RPMI8226 (cell line): Measurements from ENCODE around the gene IL1RAPL2.
"Not testable (repeated sequence)": the region's sequence is repeated elsewhere in the genome, so short reads cannot be mapped to it uniquely, and the experiment has no call there.

Experiments
- DNase-seq: peaks from one replicate; pipeline ENCODE4 v3.0.0-alpha.2; 2015

IL1RAPL2 gene

GRCh38 chrX:105191878-105192277, 625.9 kb downstream of the IL1RAPL2 start:
- peak; percentile 5 for DNase-seq

- no peak for DNase-seq
Measured at GRCh38 chrX:105209406-105209805, 643.4 kb downstream of the IL1RAPL2 start.

- no peak for DNase-seq
Measured at GRCh38 chrX:105210258-105210657, 644.3 kb downstream of the IL1RAPL2 start.

GRCh38 chrX:105211066-105211575, 645.1 kb downstream of the IL1RAPL2 start:
- DNase-seq, result no peak

GRCh38 chrX:105219454-105220401, 653.7 kb downstream of the IL1RAPL2 start:
- DNase-seq, result no peak

- no peak for DNase-seq
Measured at GRCh38 chrX:105220636-105221035, 654.6 kb downstream of the IL1RAPL2 start, which contains the start of gene TEX13A. TSS of gene TEX13A (minus strand) at chrX:105220694. CDS start at chrX:105220397, 297 bp downstream.

GRCh38 chrX:105221374-105221773, 655.4 kb downstream of the IL1RAPL2 start:
- DNase-seq, result no peak

GRCh38 chrX:105226499-105226898, 660.5 kb downstream of the IL1RAPL2 start:
- no peak for DNase-seq

- no peak for DNase-seq
Measured at GRCh38 chrX:105228602-105229001, 662.6 kb downstream of the IL1RAPL2 start.

- DNase-seq, result no peak
Measured at GRCh38 chrX:105229146-105229545, 663.1 kb downstream of the IL1RAPL2 start.

- DNase-seq, result not testable (repeated sequence)
Measured at GRCh38 chrX:105237407-105237806, 671.4 kb downstream of the IL1RAPL2 start.

- no peak for DNase-seq
Measured at GRCh38 chrX:105241056-105241455, 675.1 kb downstream of the IL1RAPL2 start.

- no peak for DNase-seq
Measured at GRCh38 chrX:105260291-105261043, 694.5 kb downstream of the IL1RAPL2 start.

GRCh38 chrX:105263171-105263570, 697.2 kb downstream of the IL1RAPL2 start:
- DNase-seq, result no peak

GRCh38 chrX:105263801-105264200, 697.8 kb downstream of the IL1RAPL2 start:
- no peak for DNase-seq

GRCh38 chrX:105265093-105265492, 699.1 kb downstream of the IL1RAPL2 start:
- DNase-seq, result no peak

- no peak for DNase-seq
Measured at GRCh38 chrX:105266456-105266855, 700.5 kb downstream of the IL1RAPL2 start.

GRCh38 chrX:105267167-105267566, 701.2 kb downstream of the IL1RAPL2 start:
- no peak for DNase-seq

- no peak for DNase-seq
Measured at GRCh38 chrX:105269386-105269785, 703.4 kb downstream of the IL1RAPL2 start.

- no peak for DNase-seq
Measured at GRCh38 chrX:105273326-105273725, 707.3 kb downstream of the IL1RAPL2 start.

GRCh38 chrX:105274091-105274490, 708.1 kb downstream of the IL1RAPL2 start:
- no peak for DNase-seq

- DNase-seq, result no peak
Measured at GRCh38 chrX:105277132-105277531, 711.1 kb downstream of the IL1RAPL2 start.

GRCh38 chrX:105282077-105282476, 716.1 kb downstream of the IL1RAPL2 start:
- no peak for DNase-seq

GRCh38 chrX:105297041-105297440, 731.0 kb downstream of the IL1RAPL2 start:
- no peak for DNase-seq
